ENCODE results near the gene CFLAR. TPM values are rescaled to one million over a fixed set of nuclear protein-coding genes. Genes with fewer than 3 reads are reported as not detected.
"Not testable (repeated sequence)": the region's sequence is repeated elsewhere in the genome, so short reads cannot be mapped to it uniquely, and the experiment has no call there.

CFLAR gene
- polyA plus RNA-seq, 1 of the 3 experiments (the other 2 are of a cell fraction), result 23.7 TPM

DNA sequence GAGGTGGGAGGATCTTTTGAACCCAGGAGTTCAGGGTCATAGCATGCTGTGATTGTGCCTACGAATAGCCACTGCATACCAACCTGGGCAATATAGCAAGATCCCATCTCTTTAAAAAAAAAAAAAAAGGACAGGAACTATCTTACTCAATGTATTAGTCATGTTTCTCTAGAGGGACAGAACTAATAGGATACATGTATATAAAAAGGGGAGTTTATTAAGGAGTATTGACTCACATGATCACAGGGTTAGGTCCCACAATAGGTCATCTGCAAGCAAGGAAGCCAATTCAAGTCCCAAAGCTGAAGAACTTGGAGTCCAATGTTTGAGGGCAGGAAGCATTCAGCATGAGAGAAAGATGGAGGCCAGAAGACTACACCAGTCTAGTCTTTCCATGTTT is 48.2 kb downstream of the CFLAR start:
- Histone ChIP-seq H3K79me2 (ENCODE audit: insufficient read depth) (peaks cover 10% of the 10 kb centered on the region; the same call in 1 of the 2 replicates), H3K4me1 (ENCODE audit: control insufficient read depth in 1 of 2, insufficient read depth in 2 of 2, low read depth in 1 of 2, low read length in 1 of 2) (no peaks in the 10 kb centered on the region), H3K9me2 (no peaks in the 10 kb centered on the region), H3K9ac (no peak overlapping the region), H3F3A (replicated peaks; ENCODE audit: insufficient read depth) (peaks cover 5% of the 10 kb centered on the region), H3K9me3 (no peaks in the 10 kb centered on the region), H4K20me1 (ENCODE audit: insufficient read depth) (no peaks in the 10 kb centered on the region), H3K4me2 (no peak overlapping the region), H3K4me3 (ENCODE audit: low read depth in 2 of 2, low read length in 1 of 2) (no peak overlapping the region), H3K36me3 (replicated peaks in 1 of 2; ENCODE audit: control insufficient read depth in 1 of 2, insufficient read depth in 2 of 2, low read length in 1 of 2) (peaks cover 26 to 49% of the 10 kb centered on the region in 2 experiments), H3K27ac (ENCODE audit: low read depth in 2 of 2, low read length in 1 of 2) (no peak overlapping the region), H3K27me3 (ENCODE audit: insufficient read depth) (no peaks in the 10 kb centered on the region), H2AFZ (ENCODE audit: low read depth) (no peak overlapping the region)
- no peak for TF ChIP-seq NRF1 (IDR thresholded peaks at IDR 0.05; ENCODE audit: low read depth, low read length)
- no peak for TF ChIP-seq EZH2phosphoT487 (IDR thresholded peaks at IDR 0.05; ENCODE audit: borderline replicate concordance, low read depth)
- TF ChIP-seq NFIC (IDR thresholded peaks at IDR 0.05; ENCODE audit: borderline replicate concordance), result no peak
- ChIA-PET POLR2A (no interaction called here), CTCF (interaction anchor here (1.6 kb wide), 1 partner anchor 13 kb away, joined by 5 read pairs; no protein-coding TSS in a partner anchor)
- DNase-seq, result no peak
- 86% methylated on average over 1 of the region's 1 CpG for WGBS (ENCODE audit: low lambda C conversion rate)

DNA sequence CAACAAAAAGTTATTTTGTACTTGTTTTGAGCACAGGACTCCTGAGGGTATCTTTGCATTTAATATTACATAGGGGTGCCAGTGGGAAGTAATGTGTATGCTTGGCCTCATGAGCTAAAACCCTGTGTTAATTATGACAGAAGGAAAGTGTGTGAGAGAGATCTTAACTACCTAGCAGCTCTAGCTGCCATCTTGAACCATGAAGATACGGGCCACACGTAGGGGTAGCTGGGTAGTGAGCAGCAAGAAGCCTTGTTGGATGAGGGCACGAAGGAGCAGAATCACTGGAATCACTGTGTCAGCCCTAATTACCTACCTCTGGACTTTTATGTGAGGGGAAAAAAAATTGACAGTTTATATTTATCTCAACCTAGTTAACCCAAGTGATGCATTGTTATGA is 51.6 kb downstream of the CFLAR start:
- H3K79me2 ChIP-seq (ENCODE audit: insufficient read depth), result no peaks in the 10 kb centered on the region
- ChIA-PET POLR2A (no interaction called here), CTCF (interaction anchor here (0.6 to 1.9 kb wide), 3 partner anchors 9 to 95 kb away, joined by 3 to 10 read pairs (median 3); no protein-coding TSS in a partner anchor)
- H3K4me2 ChIP-seq, result no peak overlapping the region
- H3K4me3 ChIP-seq (ENCODE audit: low read depth in 2 of 2, low read length in 1 of 2), result no peak overlapping the region
- 100% methylated on average over 3 of the region's 3 CpGs for WGBS (ENCODE audit: low lambda C conversion rate)
- DNase-seq, result no peak
- no peaks in the 10 kb centered on the region for H3K27me3 ChIP-seq (ENCODE audit: insufficient read depth)
- H2AFZ ChIP-seq (ENCODE audit: low read depth), result no peak overlapping the region
- H3K9me2 ChIP-seq, result no peaks in the 10 kb centered on the region
- H3K9me3 ChIP-seq, result no peaks in the 10 kb centered on the region
- TF ChIP-seq, protein P1, sequence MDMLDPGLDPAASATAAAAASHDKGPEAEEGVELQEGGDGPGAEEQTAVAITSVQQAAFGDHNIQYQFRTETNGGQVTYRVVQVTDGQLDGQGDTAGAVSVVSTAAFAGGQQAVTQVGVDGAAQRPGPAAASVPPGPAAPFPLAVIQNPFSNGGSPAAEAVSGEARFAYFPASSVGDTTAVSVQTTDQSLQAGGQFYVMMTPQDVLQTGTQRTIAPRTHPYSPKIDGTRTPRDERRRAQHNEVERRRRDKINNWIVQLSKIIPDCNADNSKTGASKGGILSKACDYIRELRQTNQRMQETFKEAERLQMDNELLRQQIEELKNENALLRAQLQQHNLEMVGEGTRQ (IDR thresholded peaks at IDR 0.05; ENCODE audit: borderline replicate concordance, low read depth, low read length), result no peak
- TF ChIP-seq, protein P2, sequence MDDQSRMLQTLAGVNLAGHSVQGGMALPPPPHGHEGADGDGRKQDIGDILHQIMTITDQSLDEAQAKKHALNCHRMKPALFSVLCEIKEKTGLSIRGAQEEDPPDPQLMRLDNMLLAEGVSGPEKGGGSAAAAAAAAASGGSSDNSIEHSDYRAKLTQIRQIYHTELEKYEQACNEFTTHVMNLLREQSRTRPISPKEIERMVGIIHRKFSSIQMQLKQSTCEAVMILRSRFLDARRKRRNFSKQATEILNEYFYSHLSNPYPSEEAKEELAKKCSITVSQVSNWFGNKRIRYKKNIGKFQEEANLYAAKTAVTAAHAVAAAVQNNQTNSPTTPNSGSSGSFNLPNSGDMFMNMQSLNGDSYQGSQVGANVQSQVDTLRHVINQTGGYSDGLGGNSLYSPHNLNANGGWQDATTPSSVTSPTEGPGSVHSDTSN (IDR thresholded peaks at IDR 0.05), result no peak
- TF ChIP-seq MEF2A (IDR thresholded peaks at IDR 0.05; ENCODE audit: borderline replicate concordance, low read depth) (no peak), RXRA (IDR thresholded peaks at IDR 0.05; ENCODE audit: borderline replicate concordance, low read depth) (no peak)
- no peaks in the 10 kb centered on the region for H4K20me1 ChIP-seq (ENCODE audit: insufficient read depth)
- H3K4me1 ChIP-seq (ENCODE audit: control insufficient read depth in 1 of 2, insufficient read depth in 2 of 2, low read depth in 1 of 2, low read length in 1 of 2), result no peaks in the 10 kb centered on the region
- no peak overlapping the region for H3K9ac ChIP-seq
- H3K27ac ChIP-seq (ENCODE audit: low read depth in 2 of 2, low read length in 1 of 2), result no peak overlapping the region
- H3K36me3 ChIP-seq (replicated peaks in 1 of 2; ENCODE audit: control insufficient read depth in 1 of 2, insufficient read depth in 2 of 2, low read length in 1 of 2), result peaks cover 16 to 33% of the 10 kb centered on the region in 2 experiments
- peaks cover 21% of the 10 kb centered on the region for H3F3A ChIP-seq (replicated peaks; ENCODE audit: insufficient read depth)

DNA sequence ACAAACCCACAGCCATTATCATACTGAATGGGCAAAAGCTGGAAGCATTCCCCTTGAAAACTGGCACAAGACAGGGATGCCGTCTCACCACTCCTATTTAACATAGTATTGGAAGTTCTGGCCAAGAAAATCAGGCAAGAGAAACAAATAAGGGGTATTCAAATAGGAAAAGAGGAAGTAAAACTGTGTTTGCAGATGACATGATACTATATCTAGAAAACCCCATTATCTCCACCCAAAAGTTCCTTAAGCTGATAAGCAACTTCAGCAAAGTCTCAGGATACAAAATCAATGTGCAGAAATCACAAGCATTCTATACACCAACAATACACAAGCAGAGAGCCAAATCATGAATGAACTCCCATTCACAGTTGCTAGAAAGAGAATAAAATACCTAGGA is 52.5 kb downstream of the CFLAR start:
- peaks cover 7 to 23% of the 10 kb centered on the region in 2 experiments for H3K36me3 ChIP-seq (replicated peaks in 1 of 2; ENCODE audit: control insufficient read depth in 1 of 2, insufficient read depth in 2 of 2, low read length in 1 of 2)
- H3K9me3 ChIP-seq; H3K27ac ChIP-seq (ENCODE audit: low read depth in 2 of 2, low read length in 1 of 2); DNase-seq; H2AFZ ChIP-seq (ENCODE audit: low read depth); H3K4me2 ChIP-seq; H3K27me3 ChIP-seq (ENCODE audit: insufficient read depth); H4K20me1 ChIP-seq (ENCODE audit: insufficient read depth); H3K4me3 ChIP-seq (ENCODE audit: low read depth in 2 of 2, low read length in 1 of 2); H3K9me2 ChIP-seq; H3K9ac ChIP-seq; H3K79me2 ChIP-seq (ENCODE audit: insufficient read depth); POLR2A ChIA-PET; H3K4me1 ChIP-seq (ENCODE audit: control insufficient read depth in 1 of 2, insufficient read depth in 2 of 2, low read depth in 1 of 2, low read length in 1 of 2): not testable (repeated sequence)
- H3F3A ChIP-seq (replicated peaks; ENCODE audit: insufficient read depth), result peaks cover 21% of the 10 kb centered on the region
- CTCF ChIA-PET, result interaction anchor here (1.1 to 4.6 kb wide), 2 partner anchors 9 to 96 kb away, joined by 3 to 23 read pairs; no protein-coding TSS in a partner anchor
- 95% methylated on average over 1 of the region's 1 CpG for WGBS (ENCODE audit: low lambda C conversion rate)

All from SK-N-SH (cell line).